K562 (cell line): Measurements from ENCODE around the gene B2M. TPM values are rescaled to one million over a fixed set of nuclear protein-coding genes. Genes with fewer than 3 reads are reported as not detected.

Experiments
- CREBBP ChIP-seq: IDR thresholded peaks from one replicate; pipeline ENCODE4 v1.6.1; 2012; ENCODE audit warnings: low read depth, mild to moderate bottlenecking, control low read depth, inconsistent platforms, low read length
- HNRNPLL ChIP-seq: fragments of 200-400 bp; formaldehyde crosslinking; IDR thresholded peaks from 2 replicates; pipeline ENCODE4 v1.6.1; 2017; ENCODE audit warnings: low read length, low read depth, mild to moderate bottlenecking; ENCODE audit not compliant: poor library complexity, severe bottlenecking
- HNRNPUL1 ChIP-seq: fragments of 200-400 bp; formaldehyde crosslinking; IDR thresholded peaks from 2 replicates; pipeline ENCODE4 v1.6.1; 2017; ENCODE audit warnings: low read length
- JUN ChIP-seq, 2 experiments: sonication (generic) in 1 of 2; formaldehyde crosslinking in 1 of 2; IDR thresholded peaks; 2 replicates each; pipeline versions ENCODE4 v1.6.1 to v1.8.0; 2012 to 2022; ENCODE audit warnings: borderline replicate concordance in 2 of 2, mild to moderate bottlenecking in 2 of 2, improper control_type of control experiment in 1 of 2, low read depth in 1 of 2, low read length in 1 of 2, missing genetic modification reagents in 1 of 2
- KAT2B ChIP-seq: IDR thresholded peaks from one replicate; pipeline ENCODE4 v1.6.1; 2012; ENCODE audit warnings: low read depth, mild to moderate bottlenecking, control low read depth, inconsistent platforms, low read length, moderate library complexity
- MAFK ChIP-seq: IDR thresholded peaks from 2 replicates; pipeline ENCODE4 v1.6.1; 2011; ENCODE audit warnings: low read length, improper control_type of control experiment
- PHF20 ChIP-seq: fragments of 450-650 bp; IDR thresholded peaks from 2 replicates; pipeline ENCODE4 v1.6.1; 2018; ENCODE audit not compliant: partially characterized antibody
- PPARD ChIP-seq: fragments of 250-450 bp; sonication (Bioruptor Pico); IDR thresholded peaks from 2 replicates; pipeline ENCODE4 v1.8.0; 2022; ENCODE audit warnings: inconsistent platforms, mild to moderate bottlenecking, moderate library complexity
- RCOR1 ChIP-seq, 2 experiments: IDR thresholded peaks; 2 replicates each; pipeline ENCODE4 v1.6.1; 2012; ENCODE audit warnings: low read depth in 2 of 2, low read length in 2 of 2, borderline replicate concordance in 1 of 2, improper control_type of control experiment in 1 of 2
- SIRT6 ChIP-seq: IDR thresholded peaks from one replicate; pipeline ENCODE4 v1.6.1; 2012; ENCODE audit warnings: low read depth, mild to moderate bottlenecking, control low read depth, inconsistent platforms, low read length, moderate library complexity
- SMAD3 ChIP-seq: fragments of 450-650 bp; formaldehyde crosslinking; conservative IDR thresholded peaks from 2 replicates; pipeline ENCODE4 v1.4.0; 2020; ENCODE audit warnings: mild to moderate bottlenecking
- XRCC3 ChIP-seq: fragments of 450-650 bp; IDR thresholded peaks from 2 replicates; pipeline ENCODE4 v1.6.1; 2017; ENCODE audit warnings: mild to moderate bottlenecking, moderate library complexity
- ZNF75A ChIP-seq: fragments of 450-650 bp; formaldehyde crosslinking; IDR thresholded peaks from 2 replicates; pipeline ENCODE4 v1.4.0; 2020; ENCODE audit warnings: mild to moderate bottlenecking
- polyA plus RNA-seq, 8 experiments: library from polyadenylated mRNA; depleted of rRNA in 4 of 8; stranded (reverse) in 5 of 8; unstranded in 3 of 8; fragments of >200 nt; fragmentation: Nextera tagmentation in 2 of 8; fragmentation: Illumina TruSeq in 1 of 8; extraction: Ambion mirVana in 2 of 8; extraction: Trizol in 1 of 8; gene quantifications; 2 replicates each; pipeline versions ENCODE4 v1.2.1 to v1.2.3, GENCODE V29; 2011 to 2014; ENCODE audit warnings: inconsistent platforms in 1 of 8, missing spikeins in 1 of 8
- total RNA-seq, 7 experiments: library from RNA; depleted of rRNA in 6 of 7; stranded (reverse); fragments of >200 nt in 6 of 7; fragmentation: Illumina TruSeq in 2 of 7; extraction: Trizol in 2 of 7; gene quantifications; 2 replicates each; pipeline versions ENCODE4 v1.2.1 to v1.2.3, GENCODE V29; 2011 to 2021; ENCODE audit warnings: low replicate concordance in 1 of 7
- TF ChIP-seq, protein P1 (sequence below): fragments of 250-450 bp; sonication (Bioruptor Pico); IDR thresholded peaks from 2 replicates; pipeline ENCODE4 v1.8.0; 2022; ENCODE audit warnings: inconsistent platforms
- TF ChIP-seq, protein P2 (sequence below): fragments of 250-450 bp; sonication (Bioruptor Pico); IDR thresholded peaks from 2 replicates; pipeline ENCODE4 v1.6.1; 2021; ENCODE audit warnings: mild to moderate bottlenecking
- TF ChIP-seq, protein P3 (sequence below), 2 experiments: fragments of 200-800 bp in 1 of 2; sonication (Bioruptor generic) in 1 of 2; sonication (generic) in 1 of 2; formaldehyde crosslinking in 1 of 2; IDR thresholded peaks in 1 of 2; conservative IDR thresholded peaks in 1 of 2; 2 replicates each; pipeline versions ENCODE4 v1.5.0 to v1.6.1; 2016 to 2020; ENCODE audit warnings: missing compliant biosample characterization in 1 of 2, missing genetic modification characterization in 1 of 2, missing genetic modification reagents in 1 of 2
- TF ChIP-seq, protein P4 (sequence below): sonication (generic); formaldehyde crosslinking; IDR thresholded peaks from 2 replicates; pipeline ENCODE4 v1.8.1; 2023; ENCODE audit warnings: missing genetic modification reagents, mild to moderate bottlenecking, borderline replicate concordance

The B2M gene
- total and polyA plus RNA-seq, 9 of the 15 experiments (the other 6 are each of a cell fraction or from before 2014, with no cell fraction given), result 460 to 3,138 (median 1,032) TPM

DNA sequence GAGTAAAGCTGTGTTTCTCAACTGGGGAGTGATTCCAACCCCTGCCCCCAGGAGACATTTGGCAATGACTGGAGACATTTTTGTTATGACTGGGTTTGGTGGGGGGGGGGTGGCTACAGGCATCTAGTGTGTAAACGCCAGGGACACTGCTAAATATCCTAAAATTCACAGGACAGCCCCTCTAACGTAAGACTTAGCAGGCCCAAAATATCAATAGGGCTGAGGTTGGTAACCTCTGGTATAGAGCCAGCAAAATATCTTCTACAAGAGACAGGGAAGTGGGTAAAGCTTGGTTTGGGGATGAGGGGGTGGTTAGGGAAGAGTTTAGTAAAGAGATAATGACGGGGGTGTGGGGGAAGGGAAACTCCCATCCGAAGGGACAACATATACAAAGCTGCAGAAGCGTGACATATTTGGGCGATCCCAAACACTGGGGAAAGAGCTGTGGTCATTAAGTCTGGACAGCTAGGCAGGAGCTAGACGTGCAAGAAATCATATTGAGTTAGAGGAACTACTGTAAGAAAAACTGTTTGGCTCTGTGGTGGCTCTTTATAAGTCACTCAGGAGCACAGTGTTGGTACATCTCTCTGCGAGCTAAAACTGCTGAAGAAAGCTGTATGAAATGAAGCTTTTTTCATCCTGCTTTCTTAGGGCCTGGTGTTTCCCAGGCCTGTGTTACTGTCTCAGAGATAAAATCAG, 24.3 kb downstream of the B2M start (continued):
- no peak for TF ChIP-seq XRCC3
- TF ChIP-seq KAT2B, result no peak
- no peak for TF ChIP-seq SMAD3 (CRISPR knock-in tag)
- TF ChIP-seq HNRNPLL, result no peak
- TF ChIP-seq, protein P1, sequence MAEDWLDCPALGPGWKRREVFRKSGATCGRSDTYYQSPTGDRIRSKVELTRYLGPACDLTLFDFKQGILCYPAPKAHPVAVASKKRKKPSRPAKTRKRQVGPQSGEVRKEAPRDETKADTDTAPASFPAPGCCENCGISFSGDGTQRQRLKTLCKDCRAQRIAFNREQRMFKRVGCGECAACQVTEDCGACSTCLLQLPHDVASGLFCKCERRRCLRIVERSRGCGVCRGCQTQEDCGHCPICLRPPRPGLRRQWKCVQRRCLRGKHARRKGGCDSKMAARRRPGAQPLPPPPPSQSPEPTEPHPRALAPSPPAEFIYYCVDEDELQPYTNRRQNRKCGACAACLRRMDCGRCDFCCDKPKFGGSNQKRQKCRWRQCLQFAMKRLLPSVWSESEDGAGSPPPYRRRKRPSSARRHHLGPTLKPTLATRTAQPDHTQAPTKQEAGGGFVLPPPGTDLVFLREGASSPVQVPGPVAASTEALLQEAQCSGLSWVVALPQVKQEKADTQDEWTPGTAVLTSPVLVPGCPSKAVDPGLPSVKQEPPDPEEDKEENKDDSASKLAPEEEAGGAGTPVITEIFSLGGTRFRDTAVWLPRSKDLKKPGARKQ (CRISPR knock-in tag), result no peak
- TF ChIP-seq SIRT6, result no peak
- TF ChIP-seq ZNF75A (CRISPR knock-in tag), result no peak
- TF ChIP-seq PHF20, result no peak
- no peak for TF ChIP-seq MAFK
- no peak for TF ChIP-seq CREBBP
- TF ChIP-seq RCOR1 (IDR thresholded peaks at IDR 0.05; ENCODE audit: borderline replicate concordance in 1 of 2, low read depth in 2 of 2, low read length in 2 of 2), result no peak; a peak in 1 of 4 replicates
- no peak for TF ChIP-seq JUN (IDR thresholded peaks at IDR 0.05; ENCODE audit: borderline replicate concordance, low read depth, low read length)
- TF ChIP-seq JUN (CRISPR knock-in tag; IDR thresholded peaks at IDR 0.05; ENCODE audit: borderline replicate concordance), result no peak
- no peak for TF ChIP-seq PPARD (CRISPR knock-in tag)
- TF ChIP-seq, protein P2, sequence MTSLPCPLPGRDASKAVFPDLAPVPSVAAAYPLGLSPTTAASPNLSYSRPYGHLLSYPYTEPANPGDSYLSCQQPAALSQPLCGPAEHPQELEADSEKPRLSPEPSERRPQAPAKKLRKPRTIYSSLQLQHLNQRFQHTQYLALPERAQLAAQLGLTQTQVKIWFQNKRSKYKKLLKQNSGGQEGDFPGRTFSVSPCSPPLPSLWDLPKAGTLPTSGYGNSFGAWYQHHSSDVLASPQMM (CRISPR knock-in tag), result no peak
- TF ChIP-seq, protein P3, sequence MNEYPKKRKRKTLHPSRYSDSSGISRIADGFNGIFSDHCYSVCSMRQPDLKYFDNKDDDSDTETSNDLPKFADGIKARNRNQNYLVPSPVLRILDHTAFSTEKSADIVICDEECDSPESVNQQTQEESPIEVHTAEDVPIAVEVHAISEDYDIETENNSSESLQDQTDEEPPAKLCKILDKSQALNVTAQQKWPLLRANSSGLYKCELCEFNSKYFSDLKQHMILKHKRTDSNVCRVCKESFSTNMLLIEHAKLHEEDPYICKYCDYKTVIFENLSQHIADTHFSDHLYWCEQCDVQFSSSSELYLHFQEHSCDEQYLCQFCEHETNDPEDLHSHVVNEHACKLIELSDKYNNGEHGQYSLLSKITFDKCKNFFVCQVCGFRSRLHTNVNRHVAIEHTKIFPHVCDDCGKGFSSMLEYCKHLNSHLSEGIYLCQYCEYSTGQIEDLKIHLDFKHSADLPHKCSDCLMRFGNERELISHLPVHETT (CRISPR knock-in tag; conservative IDR thresholded peaks at IDR 0.05 in 1 of 2, IDR thresholded peaks at IDR 0.05 in 1 of 2), result no peak
- TF ChIP-seq, protein P4, sequence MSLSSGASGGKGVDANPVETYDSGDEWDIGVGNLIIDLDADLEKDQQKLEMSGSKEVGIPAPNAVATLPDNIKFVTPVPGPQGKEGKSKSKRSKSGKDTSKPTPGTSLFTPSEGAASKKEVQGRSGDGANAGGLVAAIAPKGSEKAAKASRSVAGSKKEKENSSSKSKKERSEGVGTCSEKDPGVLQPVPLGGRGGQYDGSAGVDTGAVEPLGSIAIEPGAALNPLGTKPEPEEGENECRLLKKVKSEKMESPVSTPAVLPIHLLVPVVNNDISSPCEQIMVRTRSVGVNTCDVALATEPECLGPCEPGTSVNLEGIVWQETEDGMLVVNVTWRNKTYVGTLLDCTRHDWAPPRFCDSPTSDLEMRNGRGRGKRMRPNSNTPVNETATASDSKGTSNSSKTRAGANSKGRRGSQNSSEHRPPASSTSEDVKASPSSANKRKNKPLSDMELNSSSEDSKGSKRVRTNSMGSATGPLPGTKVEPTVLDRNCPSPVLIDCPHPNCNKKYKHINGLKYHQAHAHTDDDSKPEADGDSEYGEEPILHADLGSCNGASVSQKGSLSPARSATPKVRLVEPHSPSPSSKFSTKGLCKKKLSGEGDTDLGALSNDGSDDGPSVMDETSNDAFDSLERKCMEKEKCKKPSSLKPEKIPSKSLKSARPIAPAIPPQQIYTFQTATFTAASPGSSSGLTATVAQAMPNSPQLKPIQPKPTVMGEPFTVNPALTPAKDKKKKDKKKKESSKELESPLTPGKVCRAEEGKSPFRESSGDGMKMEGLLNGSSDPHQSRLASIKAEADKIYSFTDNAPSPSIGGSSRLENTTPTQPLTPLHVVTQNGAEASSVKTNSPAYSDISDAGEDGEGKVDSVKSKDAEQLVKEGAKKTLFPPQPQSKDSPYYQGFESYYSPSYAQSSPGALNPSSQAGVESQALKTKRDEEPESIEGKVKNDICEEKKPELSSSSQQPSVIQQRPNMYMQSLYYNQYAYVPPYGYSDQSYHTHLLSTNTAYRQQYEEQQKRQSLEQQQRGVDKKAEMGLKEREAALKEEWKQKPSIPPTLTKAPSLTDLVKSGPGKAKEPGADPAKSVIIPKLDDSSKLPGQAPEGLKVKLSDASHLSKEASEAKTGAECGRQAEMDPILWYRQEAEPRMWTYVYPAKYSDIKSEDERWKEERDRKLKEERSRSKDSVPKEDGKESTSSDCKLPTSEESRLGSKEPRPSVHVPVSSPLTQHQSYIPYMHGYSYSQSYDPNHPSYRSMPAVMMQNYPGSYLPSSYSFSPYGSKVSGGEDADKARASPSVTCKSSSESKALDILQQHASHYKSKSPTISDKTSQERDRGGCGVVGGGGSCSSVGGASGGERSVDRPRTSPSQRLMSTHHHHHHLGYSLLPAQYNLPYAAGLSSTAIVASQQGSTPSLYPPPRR (CRISPR knock-in tag), result no peak
- TF ChIP-seq HNRNPUL1, result no peak
